Measurements from ENCODE around the gene MMD. TPM values are rescaled to one million over a fixed set of nuclear protein-coding genes. Genes with fewer than 3 reads are reported as not detected.

Gene MMD
- total and polyA plus RNA-seq, 2 of the 13 experiments (the other 11 are each of a cell fraction or from before 2014, with no cell fraction given): 121 to 225 TPM

DNA sequence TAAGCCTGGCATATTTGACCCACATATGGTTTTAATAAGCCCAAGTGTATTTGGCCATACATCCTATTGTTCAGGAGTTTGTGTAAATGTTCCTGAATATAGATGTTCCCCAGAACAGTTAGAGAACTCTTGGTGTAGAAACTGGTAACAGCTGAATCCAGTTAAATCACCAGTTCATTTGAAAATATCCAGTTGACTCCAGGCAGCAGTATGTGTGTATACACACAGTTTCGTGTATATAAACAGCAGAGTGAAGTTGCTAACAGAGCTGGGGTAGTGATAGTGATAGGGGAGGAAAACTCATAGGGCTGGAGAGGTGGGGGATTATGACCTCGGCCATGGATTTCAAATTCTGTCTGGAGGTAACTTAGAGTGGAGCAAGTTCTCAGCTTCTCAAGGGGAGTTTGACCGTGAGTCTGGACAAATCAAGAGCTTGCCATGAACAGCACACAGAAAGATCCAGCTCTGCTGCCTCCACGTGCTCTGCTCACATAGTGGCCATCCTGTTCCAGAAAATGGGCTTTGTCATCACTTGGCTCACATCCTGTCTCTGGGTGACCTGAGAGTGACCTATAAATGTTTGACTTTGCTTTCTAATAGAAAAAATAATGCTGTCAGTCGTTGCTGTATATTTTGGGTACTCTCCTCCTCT, 30.6 kb upstream of the MMD start (continued):
- TF ChIP-seq GABPA (IDR thresholded peaks at IDR 0.05; ENCODE audit: low read depth, low read length): no peak
- TF ChIP-seq GABPA (CRISPR knock-in tag; IDR thresholded peaks at IDR 0.05; ENCODE audit: low read depth): peak; percentile 38; the same call in 1 of the 2 replicates
- no peak for TF ChIP-seq ZNF800 (CRISPR knock-in tag; IDR thresholded peaks at IDR 0.05)
- TF ChIP-seq, protein P1, sequence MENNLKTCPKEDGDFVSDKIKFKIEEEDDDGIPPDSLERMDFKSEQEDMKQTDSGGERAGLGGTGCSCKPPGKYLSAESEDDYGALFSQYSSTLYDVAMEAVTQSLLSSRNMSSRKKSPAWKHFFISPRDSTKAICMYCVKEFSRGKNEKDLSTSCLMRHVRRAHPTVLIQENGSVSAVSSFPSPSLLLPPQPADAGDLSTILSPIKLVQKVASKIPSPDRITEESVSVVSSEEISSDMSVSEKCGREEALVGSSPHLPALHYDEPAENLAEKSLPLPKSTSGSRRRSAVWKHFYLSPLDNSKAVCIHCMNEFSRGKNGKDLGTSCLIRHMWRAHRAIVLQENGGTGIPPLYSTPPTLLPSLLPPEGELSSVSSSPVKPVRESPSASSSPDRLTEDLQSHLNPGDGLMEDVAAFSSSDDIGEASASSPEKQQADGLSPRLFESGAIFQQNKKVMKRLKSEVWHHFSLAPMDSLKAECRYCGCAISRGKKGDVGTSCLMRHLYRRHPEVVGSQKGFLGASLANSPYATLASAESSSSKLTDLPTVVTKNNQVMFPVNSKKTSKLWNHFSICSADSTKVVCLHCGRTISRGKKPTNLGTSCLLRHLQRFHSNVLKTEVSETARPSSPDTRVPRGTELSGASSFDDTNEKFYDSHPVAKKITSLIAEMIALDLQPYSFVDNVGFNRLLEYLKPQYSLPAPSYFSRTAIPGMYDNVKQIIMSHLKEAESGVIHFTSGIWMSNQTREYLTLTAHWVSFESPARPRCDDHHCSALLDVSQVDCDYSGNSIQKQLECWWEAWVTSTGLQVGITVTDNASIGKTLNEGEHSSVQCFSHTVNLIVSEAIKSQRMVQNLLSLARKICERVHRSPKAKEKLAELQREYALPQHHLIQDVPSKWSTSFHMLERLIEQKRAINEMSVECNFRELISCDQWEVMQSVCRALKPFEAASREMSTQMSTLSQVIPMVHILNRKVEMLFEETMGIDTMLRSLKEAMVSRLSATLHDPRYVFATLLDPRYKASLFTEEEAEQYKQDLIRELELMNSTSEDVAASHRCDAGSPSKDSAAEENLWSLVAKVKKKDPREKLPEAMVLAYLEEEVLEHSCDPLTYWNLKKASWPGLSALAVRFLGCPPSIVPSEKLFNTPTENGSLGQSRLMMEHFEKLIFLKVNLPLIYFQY (CRISPR knock-in tag; IDR thresholded peaks at IDR 0.05; ENCODE audit: borderline replicate concordance): 0 out of 2 replicates have a peak, but pooled peaks have one; percentile 29
- peak; percentile 53; the same call in 1 of the 2 replicates for TF ChIP-seq MYC (CRISPR knock-in tag; IDR thresholded peaks at IDR 0.05; ENCODE audit: borderline replicate concordance)
- TF ChIP-seq, protein P2, sequence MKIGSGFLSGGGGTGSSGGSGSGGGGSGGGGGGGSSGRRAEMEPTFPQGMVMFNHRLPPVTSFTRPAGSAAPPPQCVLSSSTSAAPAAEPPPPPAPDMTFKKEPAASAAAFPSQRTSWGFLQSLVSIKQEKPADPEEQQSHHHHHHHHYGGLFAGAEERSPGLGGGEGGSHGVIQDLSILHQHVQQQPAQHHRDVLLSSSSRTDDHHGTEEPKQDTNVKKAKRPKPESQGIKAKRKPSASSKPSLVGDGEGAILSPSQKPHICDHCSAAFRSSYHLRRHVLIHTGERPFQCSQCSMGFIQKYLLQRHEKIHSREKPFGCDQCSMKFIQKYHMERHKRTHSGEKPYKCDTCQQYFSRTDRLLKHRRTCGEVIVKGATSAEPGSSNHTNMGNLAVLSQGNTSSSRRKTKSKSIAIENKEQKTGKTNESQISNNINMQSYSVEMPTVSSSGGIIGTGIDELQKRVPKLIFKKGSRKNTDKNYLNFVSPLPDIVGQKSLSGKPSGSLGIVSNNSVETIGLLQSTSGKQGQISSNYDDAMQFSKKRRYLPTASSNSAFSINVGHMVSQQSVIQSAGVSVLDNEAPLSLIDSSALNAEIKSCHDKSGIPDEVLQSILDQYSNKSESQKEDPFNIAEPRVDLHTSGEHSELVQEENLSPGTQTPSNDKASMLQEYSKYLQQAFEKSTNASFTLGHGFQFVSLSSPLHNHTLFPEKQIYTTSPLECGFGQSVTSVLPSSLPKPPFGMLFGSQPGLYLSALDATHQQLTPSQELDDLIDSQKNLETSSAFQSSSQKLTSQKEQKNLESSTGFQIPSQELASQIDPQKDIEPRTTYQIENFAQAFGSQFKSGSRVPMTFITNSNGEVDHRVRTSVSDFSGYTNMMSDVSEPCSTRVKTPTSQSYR (CRISPR knock-in tag; IDR thresholded peaks at IDR 0.05; ENCODE audit: borderline replicate concordance): no peak
- TF ChIP-seq ARID4A (CRISPR knock-in tag; IDR thresholded peaks at IDR 0.05; ENCODE audit: borderline replicate concordance): no peak
- no peak for TF ChIP-seq FOSL1 (CRISPR knock-in tag; IDR thresholded peaks at IDR 0.05; ENCODE audit: borderline replicate concordance)
- TF ChIP-seq HMGA1 (CRISPR knock-in tag; conservative IDR thresholded peaks at IDR 0.05): no peak
- TF ChIP-seq IRF2 (CRISPR knock-in tag; IDR thresholded peaks at IDR 0.05): peak; percentile 57; the same call in 1 of the 2 replicates
- TF ChIP-seq KMT2B (CRISPR knock-in tag; IDR thresholded peaks at IDR 0.05): 0 out of 2 replicates have a peak, but pooled peaks have one; percentile 39
- TF ChIP-seq, protein P3, sequence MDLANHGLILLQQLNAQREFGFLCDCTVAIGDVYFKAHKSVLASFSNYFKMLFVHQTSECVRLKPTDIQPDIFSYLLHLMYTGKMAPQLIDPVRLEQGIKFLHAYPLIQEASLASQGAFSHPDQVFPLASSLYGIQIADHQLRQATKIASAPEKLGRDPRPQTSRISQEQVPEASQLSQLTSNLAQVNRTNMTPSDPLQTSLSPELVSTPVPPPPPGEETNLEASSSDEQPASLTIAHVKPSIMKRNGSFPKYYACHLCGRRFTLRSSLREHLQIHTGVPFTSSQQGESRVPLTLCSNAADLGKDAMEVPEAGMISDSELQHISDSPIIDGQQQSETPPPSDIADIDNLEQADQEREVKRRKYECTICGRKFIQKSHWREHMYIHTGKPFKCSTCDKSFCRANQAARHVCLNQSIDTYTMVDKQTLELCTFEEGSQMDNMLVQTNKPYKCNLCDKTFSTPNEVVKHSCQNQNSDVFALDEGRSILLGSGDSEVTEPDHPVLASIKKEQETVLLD (CRISPR knock-in tag; IDR thresholded peaks at IDR 0.05; ENCODE audit: low read depth): no peak
- no peak for TF ChIP-seq TMF1 (CRISPR knock-in tag; IDR thresholded peaks at IDR 0.05; ENCODE audit: low read depth)
- no peak for TF ChIP-seq U2AF2 (IDR thresholded peaks at IDR 0.05; ENCODE audit: low read depth, low read length)
